AG10803 (cell line): Measurements from ENCODE around the gene NRDC.

Experiments
- DNase-seq: peaks from one replicate; pipeline ENCODE4 v3.0.0; 2010; ENCODE audit warnings: low read depth
- H3K4me3 ChIP-seq: 2 replicates; pipeline ENCODE4 v1.5.1; 2011; ENCODE audit warnings: mild to moderate bottlenecking, low read length, control low read depth
- CTCF ChIP-seq: conservative IDR thresholded peaks from 2 replicates; pipeline ENCODE4 v1.5.1; 2011; ENCODE audit warnings: mild to moderate bottlenecking, low read length, control low read depth, inconsistent platforms

The NRDC gene

GRCh38 chr1:51863384-51863783 lies 15.1 kb downstream of the NRDC start:
- TF ChIP-seq CTCF = no peak
- H3K4me3 ChIP-seq = no peak overlapping the region
- DNase-seq = no peak

GRCh38 chr1:51861669-51862068 lies 16.9 kb downstream of the NRDC start:
- no peak overlapping the region for H3K4me3 ChIP-seq
- DNase-seq = no peak
- no peak for TF ChIP-seq CTCF

GRCh38 chr1:51859735-51860134 lies 18.8 kb downstream of the NRDC start:
- no peak for DNase-seq
- no peak overlapping the region for H3K4me3 ChIP-seq
- TF ChIP-seq CTCF = no peak

GRCh38 chr1:51859333-51859732 lies 19.2 kb downstream of the NRDC start:
- no peak overlapping the region for H3K4me3 ChIP-seq
- no peak for DNase-seq
- no peak for TF ChIP-seq CTCF

GRCh38 chr1:51858892-51859291 lies 19.6 kb downstream of the NRDC start:
- H3K4me3 ChIP-seq = no peak overlapping the region
- DNase-seq = no peak
- no peak for TF ChIP-seq CTCF

- no peak for DNase-seq
- TF ChIP-seq CTCF = no peak
- H3K4me3 ChIP-seq = no peak overlapping the region
These were observed 21.8 kb downstream of the NRDC start for GRCh38 chr1:51856745-51857144.

GRCh38 chr1:51855624-51856023 lies 22.9 kb downstream of the NRDC start:
- no peak for TF ChIP-seq CTCF
- no peak for DNase-seq
- H3K4me3 ChIP-seq = no peak overlapping the region
